GM10266 (cell line): Measurements from ENCODE around the gene BCAR1.

Source experiments
- DNase-seq: peaks from one replicate; pipeline ENCODE4 v3.0.0; 2012; ENCODE audit errors: extremely low spot score
- TF ChIP-seq, protein P1 (sequence below): IDR thresholded peaks from 2 replicates; pipeline ENCODE4 v1.5.1; 2012; ENCODE audit warnings: mild to moderate bottlenecking, low read depth; ENCODE audit not compliant: control insufficient read depth, insufficient read depth; ENCODE audit errors: missing control alignments

The BCAR1 gene

DNA sequence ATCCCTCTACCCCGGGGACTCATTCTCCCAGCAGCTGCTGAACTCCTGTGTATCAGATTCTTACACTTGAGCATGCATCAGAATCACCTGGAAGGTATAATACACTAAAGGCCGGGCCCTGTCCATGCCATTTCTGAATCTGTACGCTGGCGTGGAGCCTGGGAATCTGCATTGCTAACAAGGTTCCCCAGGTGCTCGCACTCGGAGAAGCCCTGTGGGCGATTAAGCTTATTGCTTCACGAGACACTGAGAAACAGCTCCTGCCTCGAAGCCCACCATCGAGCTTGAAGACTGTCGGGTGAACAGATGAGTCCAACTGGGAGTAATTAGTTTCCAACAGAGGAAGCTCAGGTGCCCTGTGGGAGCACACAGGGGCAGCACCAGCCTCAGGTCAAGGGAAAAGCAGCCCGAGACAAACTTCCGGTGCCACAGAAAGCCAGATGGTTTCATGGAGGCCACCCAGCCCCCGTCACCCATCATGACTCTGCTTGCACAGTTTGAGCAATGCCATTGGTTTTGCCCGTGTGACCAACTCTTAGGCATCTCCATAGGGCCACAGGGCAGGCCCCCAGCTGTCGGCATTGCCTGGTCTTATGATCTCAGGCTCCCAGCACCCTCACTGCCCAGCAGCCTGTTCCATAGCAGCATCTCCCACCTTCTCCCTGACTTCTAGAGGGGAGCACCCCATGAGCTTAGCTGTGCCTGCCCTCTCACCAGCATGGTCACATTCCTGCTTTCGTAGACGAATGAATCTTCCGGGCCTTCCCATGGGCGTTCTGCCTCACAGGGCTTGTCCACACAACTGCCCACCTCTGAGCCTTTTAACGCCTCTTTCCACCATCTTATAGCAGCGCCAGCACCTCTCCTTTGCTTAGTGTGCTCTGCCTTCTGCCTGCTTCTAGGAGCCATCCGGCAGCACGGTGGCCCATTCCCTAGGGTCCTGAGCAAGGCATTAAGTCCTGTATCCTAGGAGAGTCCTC, 55.3 kb downstream of the BCAR1 start:
- no peak for DNase-seq

DNA sequence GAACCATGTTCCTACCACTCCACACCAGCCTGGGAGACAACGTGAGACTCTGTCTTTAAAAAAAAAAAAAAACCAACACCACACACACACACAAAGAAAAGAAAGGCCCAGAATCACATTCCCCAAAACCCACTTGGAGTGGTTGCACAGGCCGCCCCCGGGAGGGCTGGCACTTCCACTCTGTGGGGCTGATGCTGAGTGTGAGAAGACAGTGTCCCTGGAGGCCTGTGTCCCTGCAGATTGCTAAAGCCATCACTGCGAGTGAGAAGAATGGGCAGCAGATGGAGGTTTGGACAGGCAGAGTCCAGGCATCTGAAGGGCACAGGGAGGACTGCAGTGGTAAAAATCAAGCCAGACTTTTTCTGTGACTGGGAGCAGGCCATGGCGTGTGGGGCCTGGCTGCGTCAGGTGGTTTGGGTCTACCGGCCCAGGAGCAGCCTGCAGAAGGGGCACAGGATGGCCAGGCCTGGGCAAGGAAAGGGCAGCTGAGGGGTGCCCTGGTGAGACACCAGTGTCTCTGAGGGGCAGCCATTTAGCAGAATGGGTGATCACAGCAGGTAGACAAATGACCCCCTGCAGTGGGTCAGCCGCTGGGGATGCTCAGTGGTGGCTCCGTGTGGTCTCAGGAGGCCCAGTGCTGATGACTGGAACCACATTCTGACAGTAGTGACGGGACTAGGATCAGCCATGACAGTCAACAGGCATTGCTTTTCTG, 57.5 kb downstream of the BCAR1 start:
- DNase-seq, result no peak
- TF ChIP-seq, protein P1, sequence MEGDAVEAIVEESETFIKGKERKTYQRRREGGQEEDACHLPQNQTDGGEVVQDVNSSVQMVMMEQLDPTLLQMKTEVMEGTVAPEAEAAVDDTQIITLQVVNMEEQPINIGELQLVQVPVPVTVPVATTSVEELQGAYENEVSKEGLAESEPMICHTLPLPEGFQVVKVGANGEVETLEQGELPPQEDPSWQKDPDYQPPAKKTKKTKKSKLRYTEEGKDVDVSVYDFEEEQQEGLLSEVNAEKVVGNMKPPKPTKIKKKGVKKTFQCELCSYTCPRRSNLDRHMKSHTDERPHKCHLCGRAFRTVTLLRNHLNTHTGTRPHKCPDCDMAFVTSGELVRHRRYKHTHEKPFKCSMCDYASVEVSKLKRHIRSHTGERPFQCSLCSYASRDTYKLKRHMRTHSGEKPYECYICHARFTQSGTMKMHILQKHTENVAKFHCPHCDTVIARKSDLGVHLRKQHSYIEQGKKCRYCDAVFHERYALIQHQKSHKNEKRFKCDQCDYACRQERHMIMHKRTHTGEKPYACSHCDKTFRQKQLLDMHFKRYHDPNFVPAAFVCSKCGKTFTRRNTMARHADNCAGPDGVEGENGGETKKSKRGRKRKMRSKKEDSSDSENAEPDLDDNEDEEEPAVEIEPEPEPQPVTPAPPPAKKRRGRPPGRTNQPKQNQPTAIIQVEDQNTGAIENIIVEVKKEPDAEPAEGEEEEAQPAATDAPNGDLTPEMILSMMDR, result no peak

More for the DNA sequence above, 55.3 kb downstream of the BCAR1 start:
- TF ChIP-seq, protein P1, result no peak

- DNase-seq, result no peak
- TF ChIP-seq, protein P1, result no peak
Measured at GRCh38 chr16:75193265-75193650, 58.2 kb downstream of the BCAR1 start.

- DNase-seq, result no peak
- TF ChIP-seq, protein P1, result no peak
Measured at GRCh38 chr16:75192606-75193264, 58.7 kb downstream of the BCAR1 start.

- DNase-seq, result no peak
Measured at GRCh38 chr16:75189638-75190245, 61.7 kb downstream of the BCAR1 start.

GRCh38 chr16:75188832-75189477, 62.5 kb downstream of the BCAR1 start:
- no peak for DNase-seq
- TF ChIP-seq, protein P1, result no peak

More at GRCh38 chr16:75189638-75190245, 61.7 kb downstream of the BCAR1 start:
- TF ChIP-seq, protein P1, result no peak
